B cell (primary cell): ENCODE measurements around the gene C1QTNF12.

ENCODE experiments used
- CTCF ChIP-seq: fragments of 200-600 bp; IDR thresholded peaks from one replicate; pipeline ENCODE4 v1.8.0; 2022; ENCODE audit warnings: antibody characterized with exemption, mild to moderate bottlenecking
- EZH2 ChIP-seq: IDR thresholded peaks from 2 replicates; pipeline ENCODE4 v1.6.1; 2012; ENCODE audit warnings: borderline replicate concordance, low read depth, mild to moderate bottlenecking, moderate library complexity, low read length; ENCODE audit not compliant: insufficient read depth, poor library complexity, severe bottlenecking

- TF ChIP-seq CTCF (no peak), EZH2 (no peak)
Observed at GRCh38 chr1:1246577-1247340, at the start of gene C1QTNF12.
